ENCODE measurements around the gene WDR5.

WDR5 gene

DNA sequence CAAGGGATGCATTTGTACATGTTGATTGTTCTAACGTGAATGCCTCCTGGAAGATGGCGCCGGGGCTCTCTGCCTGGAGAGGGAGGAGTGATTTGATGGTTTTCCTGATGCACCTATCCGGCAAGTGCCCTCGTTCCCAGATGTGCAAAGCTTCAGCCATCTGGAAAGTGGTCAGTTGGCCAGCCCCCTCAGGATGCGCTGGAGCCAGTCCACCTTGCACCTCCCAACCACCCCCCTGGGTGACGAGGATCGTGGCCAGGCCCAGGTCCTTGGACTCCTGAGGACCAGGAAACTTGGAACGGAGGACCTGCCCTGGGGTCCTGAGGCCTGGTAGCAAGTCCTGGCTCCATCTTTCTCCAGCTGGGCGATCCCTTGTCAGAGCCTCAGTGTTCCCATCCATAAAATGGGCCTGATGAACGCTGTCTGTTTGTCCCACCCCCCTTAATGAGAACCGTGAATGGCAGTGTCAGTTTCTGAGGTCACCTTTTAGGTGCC lies 52.1 kb downstream of the WDR5 start:
- no peak for DNase-seq (ENCODE audit: low read depth in 3 of 3)

DNA sequence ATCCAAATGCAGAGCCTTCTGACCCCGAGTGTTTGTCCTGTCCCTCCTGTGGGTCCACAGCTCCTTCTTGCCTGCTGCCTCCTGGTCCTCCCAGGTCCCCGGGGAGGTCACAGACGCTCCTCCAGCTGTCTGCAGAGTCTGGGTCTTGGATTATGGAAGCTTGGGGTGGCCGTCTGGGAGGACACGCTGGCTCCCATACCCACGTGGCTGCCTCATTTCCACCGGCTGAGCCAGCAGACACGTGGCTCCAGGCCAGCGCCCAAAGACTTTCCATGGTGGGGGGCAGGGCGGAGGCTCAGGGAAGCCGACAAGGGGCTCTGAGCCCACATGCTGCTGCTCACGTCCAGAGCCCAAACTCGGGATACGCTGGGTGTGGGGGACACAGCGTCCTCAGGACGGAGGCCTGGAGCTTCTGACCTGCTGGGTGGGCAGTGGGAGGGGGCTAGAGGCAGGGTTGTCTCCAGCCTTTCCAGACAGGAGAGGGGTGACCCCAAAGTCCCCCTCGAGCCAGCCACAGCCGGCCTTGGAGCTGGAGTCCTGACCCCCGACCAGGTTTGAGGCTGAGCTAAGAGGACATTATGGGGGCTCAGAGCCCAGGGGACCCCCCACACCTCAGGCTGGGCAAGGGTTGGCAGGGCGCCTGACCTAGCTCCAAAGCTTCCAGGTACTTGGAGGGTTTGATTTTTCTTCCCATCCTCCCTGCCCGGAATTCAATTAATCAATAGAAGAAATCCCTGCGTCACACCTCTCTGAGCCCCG lies 52.7 kb downstream of the WDR5 start:
- no peak for DNase-seq (ENCODE audit: low read depth in 3 of 3)

DNA sequence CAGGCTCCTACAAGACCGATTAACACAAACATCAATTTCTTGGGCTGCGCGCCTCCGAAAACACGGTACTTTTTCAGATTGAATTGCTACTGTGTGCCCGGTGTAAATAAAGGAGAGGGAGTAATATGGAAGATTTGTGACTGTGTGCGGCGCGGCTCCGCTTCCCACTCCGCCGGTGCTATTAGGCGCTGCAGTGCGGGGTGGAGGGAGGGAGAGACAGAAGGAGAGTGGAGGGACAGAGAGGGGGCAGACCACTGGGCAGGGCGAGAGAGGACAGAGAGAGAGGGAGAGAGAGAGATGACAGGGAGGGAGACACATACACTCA lies 53.2 kb downstream of the WDR5 start:
- no peak for DNase-seq (ENCODE audit: low read depth in 3 of 3)

DNA sequence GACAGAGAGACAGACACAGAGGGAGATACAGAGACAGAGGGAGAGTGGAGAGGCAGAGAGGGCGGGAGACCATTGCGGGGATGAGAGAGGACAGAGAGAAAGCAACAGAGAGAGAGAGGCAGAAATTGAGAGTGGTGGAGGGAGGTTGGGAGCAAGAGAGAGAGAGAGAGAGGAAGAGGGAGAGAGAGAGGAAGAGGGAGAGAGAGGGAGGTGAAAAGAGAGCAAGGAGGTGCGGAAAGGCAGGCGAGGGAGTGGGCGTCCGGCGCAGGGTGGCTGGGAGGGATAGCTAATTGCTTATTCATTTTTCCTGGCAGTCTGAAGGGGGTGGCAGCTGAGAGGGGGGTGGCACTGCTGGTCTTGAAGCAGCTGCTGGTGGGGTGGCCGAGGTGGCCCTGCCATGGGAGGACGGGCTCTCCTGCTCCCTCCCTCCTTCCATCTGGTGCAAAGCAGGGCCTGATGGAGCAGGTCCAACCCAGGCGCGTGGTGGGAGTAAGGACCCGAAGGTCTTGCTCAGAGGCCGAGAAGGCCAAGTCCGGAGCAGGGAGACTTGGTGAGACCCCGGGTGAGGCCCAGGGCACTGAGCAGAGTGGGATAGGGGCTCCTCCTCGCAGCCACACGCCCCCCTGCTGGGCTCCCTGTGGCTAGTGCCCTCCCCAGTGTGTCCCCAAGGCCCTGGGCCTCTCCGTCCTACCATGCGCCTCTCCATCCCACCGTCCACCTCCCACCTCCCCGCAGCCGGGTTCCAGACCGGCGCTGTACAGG lies 53.8 kb downstream of the WDR5 start:
- no peak for DNase-seq (ENCODE audit: low read depth in 3 of 3)

DNA sequence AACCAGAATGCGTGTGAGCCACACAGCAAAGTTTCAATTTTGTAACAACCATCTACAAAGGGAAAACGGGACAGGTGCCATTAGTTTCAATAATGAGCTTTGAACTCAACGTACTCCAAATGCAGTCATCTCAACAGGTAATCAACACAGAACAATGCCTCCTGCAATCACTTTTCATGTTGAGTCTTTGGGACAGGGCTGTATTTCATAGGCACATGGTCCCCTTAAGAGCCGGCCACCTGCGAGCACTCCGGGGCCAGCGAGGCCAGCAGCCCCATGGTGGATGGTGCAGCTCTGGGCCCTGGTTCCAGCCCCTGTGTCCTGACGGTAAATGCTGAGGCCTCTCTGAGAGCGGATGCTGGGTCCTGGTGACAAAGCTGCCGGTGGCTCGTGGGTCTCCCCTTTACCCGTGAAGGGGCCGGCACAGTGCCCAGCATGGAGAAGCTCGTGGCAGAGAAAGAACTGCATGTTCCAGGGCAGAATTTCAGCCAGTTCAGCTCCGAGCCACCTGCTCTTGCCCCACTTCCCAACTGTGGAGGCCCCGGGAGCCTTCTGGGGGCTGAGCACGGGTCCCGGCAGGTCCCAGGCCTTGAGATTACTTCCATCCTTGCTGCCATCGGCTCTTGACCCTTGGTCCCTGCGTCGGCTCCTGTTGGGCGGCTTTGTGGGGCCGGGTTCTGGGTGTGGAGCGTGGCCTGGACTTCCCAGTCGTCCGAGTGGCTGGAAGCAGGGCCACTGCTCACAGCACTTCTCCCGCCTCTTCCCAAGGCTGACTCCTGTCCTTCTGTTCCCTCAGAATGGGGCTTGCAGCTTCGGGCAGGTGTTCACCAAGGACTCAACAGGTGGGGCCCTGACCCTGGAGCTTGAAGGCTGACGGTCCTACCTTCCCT lies 54.6 kb downstream of the WDR5 start:
- no peak for DNase-seq (ENCODE audit: low read depth in 3 of 3)

DNA sequence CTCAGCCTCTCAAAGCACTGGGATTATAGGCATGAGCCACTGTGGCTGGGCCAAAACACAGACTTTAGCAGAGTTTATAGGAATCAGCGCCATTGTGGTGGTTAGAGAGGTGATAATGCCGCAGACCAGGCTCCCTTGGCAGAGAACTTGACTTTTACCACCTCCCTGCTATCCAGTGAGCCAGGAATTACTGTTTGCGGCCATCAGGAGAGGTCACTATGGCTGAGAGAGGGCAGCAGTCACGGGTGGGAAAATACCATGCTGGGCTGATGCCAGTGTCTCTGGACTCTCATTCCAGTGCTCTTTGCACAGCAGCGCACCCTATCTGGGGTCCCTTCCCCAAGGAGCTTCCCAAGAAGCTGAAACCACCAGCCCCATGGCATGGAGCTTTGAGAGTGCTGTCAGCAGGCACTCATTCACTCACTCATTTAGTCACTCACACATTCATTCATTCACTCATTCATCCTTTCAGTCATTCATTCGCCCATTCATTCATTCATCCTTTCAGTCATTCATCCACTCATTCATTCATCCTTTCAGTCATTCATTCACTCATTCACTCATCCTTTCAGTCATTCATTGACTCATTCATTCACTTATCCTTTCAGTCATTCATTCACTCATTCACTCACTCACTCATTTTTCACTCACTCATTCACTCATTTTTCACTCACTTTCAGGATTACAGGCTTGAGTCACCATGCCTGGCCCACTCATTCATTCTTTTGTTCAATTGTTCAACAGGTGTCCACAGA lies 55.8 kb downstream of the WDR5 start:
- no peak for DNase-seq (ENCODE audit: low read depth in 3 of 3)

DNA sequence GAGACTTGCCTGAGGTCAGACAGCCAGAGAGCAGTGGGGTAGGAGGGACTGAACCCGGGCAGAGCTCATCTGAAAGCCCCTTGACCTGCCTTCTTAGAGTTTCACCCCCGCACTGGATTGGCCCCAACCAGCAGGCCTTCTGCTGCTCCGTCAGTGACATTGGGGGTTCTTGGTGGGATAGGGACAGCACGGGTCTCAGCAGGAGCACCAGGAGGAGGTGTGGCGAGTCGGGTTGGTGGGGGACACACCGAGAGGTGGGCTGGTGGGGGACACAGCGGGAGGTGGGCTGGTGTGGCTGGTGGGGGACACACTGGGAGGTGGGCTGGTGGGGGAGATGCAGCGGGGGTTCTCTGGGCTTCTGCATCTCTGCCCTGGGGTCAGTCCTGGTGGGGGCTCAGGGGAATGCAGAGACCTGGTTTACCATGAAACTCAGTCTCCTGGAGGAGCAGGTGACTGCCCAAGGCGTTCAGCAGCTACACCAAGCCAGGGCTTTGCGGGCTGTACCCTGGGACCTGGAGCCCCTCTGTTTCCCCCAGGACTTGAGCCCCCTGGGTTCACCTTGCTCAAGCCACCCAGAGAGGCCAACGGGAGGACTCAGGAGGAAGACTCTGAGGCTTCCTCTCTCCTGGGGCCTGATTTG lies 56.5 kb downstream of the WDR5 start:
- DNase-seq (ENCODE audit: low read depth in 3 of 3): no peak

DNA sequence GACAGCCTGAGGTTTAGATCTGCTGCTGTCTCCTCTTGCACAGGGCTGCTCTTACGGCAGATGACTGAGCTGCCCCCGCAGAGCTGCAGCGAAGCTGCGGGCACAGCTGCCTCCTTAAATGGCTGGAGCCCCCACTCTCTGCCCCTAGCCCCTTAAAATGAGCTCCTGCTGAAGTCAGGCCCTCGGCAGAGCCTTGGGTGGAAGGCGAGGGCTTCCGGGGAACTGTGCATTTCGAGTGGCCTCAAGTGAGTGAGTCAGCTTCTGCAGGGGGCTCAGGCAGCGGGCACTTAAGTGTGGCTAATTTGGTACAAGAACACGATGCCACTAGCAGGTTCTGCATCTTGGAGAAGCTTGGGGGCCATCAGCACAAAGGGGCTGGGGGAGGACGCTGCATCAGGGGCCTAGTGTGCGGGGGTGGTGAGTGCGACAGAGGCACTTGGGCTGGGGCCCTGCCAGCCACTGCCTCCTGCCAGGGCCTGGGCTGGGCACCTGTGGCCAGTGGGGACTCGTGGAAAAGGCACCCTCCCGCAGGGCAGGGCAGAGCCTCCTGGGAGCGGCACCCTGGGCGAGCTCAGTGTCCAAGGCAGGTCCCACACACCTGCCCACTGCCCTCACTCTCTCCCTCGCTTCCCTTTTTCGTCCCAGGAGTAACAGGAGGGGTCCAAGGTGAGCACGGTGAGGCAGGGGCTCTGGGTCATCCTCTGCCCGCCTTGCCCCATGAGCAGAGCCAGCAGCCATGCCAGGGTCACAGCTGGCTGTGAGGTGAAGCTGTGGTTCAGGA lies 57.3 kb downstream of the WDR5 start:
- no peak for DNase-seq (ENCODE audit: low read depth in 3 of 3)

DNA sequence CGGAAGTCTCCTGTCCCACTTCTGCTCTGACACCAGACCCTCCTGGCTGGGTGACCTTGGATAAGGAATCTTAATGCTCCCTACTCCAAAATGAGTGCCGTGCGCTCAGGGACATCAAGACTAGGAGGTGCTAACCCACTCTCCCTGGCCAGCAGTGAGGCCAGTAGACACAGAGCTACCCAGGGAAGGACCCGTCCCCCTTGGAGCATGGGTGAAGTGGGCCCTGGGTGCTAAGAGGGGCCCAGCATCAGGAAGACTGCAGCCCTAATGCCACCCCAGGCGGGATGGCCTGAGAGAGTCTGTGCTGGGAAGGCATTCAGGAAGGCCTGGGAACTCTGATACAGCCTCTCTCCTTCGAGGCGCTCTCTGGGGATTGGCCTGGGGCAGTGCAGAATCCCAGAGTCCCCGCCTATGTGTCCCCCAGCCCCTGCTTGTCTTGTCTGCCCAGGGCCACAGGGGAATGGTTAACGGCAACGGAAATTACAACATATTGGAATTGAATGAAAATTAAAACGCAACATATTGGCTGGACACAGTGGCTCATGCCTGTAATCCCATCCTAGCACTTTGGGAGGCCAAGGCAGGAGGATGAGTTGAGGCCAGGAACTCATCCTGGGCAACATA lies 58.1 kb downstream of the WDR5 start:
- DNase-seq (ENCODE audit: low read depth in 3 of 3): no peak

DNA sequence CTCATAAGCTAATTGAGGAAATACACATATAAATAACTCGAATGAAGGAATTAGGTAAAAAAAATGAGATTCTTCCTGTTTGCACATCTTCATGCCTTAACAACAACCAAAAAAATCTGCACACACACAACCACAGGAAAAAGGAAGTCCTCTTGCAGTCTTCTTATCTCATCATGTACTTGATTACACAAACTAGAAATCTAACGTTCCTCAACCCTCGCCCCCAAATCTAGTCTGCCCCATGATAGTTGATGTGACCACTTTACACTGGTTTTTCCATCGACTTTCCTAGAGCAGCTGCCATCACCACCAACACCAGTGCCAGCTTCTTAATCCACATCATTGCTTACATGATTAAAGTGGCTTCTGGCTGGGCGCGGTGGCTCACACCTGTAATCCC lies 59.7 kb downstream of the WDR5 start:
- DNase-seq (ENCODE audit: low read depth in 3 of 3): no peak

DNA sequence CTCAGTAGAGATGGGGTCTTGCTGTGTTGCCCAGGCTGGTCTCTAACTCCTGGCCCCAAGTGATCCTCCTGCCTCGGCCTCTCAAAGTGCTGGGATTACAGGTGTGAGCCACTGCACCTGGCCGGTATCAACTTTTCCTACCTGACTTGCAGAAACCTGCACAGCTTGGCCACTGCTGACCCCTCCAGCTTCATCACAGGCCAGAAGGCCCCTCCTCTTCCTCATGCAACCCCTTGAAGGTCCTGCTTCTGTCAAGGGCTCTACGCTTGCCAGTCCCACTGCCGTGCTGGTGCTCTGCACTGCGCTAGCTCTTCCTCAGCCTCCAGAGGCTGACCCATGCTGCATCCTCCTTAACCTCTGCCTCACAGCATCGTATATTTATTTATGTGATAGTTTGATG lies 61.0 kb downstream of the WDR5 start:
- DNase-seq (ENCODE audit: low read depth in 3 of 3): no peak

DNA sequence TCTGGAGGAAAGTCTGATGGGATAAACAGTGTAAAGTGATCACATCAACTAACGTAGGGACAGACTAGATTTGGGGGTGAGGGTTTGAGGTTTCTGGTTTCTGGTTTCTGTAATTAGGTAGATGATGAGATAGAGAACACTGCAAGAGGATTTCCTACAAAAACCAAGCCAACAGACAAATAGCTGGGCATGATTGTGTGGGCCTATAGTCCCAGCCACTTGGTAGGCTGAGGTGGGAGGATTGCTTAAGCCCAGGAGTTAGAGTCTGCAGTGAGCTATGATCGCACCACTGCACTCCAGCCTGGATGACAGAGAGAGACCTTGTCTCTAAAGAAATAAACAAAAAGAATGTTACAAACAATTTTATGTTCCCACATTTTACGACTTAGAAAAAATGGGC lies 62.9 kb downstream of the WDR5 start:
- DNase-seq (ENCODE audit: low read depth in 3 of 3): no peak

DNA sequence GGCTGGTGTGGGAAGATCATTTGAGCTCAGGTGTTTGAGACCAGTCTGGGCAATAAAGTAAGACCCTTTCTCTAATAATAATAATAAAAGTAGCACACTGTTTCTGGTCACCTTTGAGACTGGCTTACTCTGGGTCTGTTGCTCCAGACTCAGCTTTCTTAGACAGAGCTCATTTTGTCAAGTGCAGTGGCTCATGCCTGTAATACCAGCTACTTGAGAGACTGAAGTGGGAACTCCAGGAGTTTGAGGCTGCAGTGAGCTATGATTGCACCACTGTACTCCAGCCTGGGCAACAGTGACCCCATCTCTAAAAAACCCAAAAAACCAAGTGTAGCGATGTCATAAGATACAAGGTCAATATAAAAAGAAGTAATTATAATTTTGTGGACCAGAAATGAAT lies 64.8 kb downstream of the WDR5 start:
- DNase-seq (ENCODE audit: low read depth in 3 of 3): no peak

DNA sequence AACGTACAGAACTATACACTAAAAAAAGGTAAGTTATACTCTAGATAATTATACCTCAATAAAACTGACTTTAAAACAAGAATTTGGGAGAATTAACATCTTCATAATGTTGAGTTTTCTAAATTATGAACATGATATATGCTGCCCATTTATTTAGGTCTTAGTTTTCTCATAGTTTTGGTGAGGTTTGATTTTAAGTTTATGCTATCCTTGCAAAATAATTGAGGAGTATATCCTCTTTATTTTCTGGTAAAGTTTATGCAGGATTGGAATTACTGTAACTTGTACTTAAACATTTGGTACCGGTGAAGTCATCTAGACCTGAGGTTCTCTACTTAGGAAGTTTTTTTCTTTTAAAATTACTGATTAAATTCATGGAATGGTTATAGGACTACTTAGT lies 67.3 kb downstream of the WDR5 start:
- DNase-seq (ENCODE audit: low read depth in 3 of 3): no peak

DNA sequence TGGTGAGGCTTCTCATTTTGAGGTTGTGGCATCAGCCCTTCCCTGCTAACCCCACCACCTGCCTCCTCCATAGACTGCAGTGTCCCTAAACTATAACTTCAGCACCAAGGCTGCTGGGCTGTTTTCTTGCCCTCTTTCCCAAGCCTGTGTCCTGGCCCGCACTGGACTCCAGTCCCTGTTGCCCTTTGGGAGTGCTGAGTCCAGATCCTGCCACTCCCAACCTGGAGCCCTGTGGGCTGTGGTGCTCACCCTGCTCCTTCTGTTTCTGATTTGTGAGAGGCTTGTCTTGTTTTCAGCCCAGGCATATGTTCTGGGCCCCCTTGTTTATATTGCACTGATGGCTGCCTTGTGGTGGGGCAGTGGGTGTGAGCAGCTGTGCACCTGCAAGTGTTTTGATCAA lies 68.2 kb downstream of the WDR5 start:
- no peak for DNase-seq (ENCODE audit: low read depth in 3 of 3)

DNA sequence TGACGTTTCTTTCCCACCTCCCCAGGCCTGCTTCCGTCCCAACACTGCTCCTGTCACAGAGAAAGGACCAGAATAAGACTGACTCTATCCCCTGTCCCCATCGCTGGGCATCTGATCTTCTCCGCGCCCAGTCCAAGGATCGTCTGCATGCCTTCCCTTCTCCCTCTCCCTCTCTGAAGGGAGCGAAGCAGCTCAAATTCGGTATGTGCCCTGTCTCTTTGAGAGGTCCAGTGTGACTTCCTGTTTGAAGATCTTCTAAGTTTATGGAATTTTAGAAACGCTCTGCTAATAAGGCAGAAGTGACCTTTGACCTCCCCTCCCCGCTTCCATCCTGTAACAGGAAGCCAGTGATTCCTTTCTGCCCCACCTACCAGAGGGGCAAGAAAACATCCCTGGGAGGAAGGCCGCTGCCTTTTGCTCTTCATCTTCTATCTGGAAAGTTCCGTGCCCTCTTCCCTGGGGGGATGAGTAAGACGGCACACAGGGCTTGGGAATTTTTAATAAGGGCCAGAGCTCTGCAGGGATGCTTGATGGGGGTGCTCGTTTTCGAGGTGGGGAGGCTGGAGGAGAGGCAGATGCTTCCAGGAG lies 69.2 kb downstream of the WDR5 start:
- DNase-seq (ENCODE audit: low read depth in 3 of 3): no peak

DNA sequence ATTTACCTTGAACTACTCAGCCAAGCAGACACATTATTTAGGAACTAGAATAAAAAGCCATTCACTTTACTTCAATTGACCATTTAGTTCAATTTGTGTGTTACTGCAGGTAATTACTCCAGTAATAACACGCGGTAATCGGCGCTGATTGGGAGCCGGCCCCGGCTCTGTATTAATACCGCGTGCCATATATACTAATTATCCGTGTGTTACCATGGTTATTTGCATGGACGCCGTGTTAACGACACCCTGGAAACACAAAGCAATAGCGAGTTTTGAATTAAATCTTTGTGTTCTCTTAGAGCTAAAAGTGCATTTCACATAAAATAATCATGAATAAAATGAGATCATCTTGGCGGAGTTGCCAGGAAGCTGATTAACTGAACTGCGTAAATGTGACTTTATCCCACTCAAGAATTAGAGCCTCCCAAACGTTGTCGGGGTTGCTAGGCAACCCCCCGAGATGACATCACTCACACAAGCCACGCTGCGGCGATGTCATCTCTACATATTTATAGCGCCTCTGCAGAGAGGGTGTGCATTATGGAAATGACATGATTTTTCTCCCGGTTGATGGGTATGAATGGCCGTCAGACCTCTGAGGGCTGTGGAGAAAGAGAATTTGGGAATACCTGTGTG lies 69.9 kb downstream of the WDR5 start:
- DNase-seq (ENCODE audit: low read depth in 3 of 3): no peak

DNA sequence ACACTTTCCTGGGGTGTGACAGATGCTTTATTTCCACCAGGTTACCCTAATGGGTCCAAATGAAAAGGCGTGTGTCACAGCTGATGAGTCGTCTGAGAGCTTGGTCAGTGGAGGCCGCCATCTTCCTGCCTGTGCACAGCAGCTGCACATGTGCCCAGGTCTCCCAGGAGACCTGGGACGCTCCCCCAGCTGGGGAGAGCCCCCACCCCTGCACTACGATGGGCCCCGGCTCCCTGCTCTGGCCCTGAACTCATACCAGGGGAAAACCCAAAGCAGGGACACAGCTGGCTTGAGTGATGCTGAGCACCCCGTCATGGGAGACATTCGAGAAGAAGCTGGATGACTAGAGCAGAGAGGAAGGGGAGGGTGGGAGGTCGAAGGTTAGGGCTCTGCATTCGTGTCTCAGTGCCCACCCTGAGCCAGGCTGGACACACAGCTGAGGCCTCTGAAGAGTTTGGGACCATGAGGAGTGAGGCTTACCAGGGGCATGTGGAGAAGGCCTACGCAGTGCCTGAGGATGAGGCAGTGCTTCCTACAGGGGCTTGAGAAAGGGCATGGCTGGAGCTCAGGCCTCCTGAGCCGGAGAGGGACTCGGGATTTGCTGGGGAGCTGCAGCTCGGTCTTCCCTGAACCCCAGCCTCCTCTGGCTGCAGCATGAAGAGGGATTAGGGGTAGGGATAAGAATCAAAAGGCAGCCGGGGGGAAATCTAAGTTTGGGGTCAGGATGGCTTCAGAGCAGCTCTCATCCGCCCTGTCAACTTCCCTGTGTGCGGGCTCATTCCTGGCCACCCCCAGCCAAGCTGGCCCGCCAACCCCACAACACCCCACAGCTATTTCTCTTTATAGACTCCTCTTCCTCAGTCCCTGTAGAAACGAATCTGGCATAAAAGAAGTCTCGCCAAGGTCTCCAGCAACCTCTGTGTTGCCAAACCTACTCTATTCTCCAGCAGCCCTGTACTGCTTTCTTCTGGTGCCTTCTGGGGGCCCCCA lies 70.7 kb downstream of the WDR5 start:
- DNase-seq (ENCODE audit: low read depth in 3 of 3): no peak
